Measurements from ENCODE around the gene SHANK2.

Gene SHANK2

DNA sequence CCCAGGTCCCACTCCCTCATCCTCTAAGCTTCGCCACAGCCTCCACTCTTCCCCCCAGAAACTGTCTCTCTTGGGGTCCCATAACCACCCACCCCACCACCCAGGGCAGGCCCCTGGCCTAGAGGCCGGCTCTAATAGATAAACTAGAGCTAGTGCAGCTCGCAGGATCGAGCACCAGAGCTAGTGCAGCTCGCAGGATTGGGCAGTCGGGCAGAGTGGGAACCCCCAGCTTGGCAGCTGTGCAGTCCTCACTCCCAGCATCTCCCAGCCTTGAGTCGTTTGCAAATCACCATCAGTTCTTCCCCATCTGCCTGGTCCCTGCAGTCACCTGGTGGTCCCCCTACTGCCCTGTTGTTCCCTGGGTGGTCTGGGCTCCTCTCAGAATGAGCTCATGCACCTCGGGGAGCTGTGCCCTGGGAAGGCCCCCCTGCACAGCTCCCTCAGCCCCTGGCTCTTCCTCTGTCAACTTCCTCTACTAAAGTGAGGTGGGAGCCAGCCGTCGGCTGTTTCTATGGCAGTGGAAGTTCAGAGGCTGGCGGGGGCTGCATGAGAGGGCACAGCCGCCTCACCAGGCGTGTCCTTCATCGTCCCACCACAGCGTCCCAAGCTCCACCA, 15.5 kb upstream of the SHANK2 start:
- H3K36me3 ChIP-seq (ENCODE audit: control insufficient read depth in 1 of 2, insufficient read depth in 2 of 2, low read length in 2 of 2): no peaks in the 10 kb centered on the region
- H3K27ac ChIP-seq (ENCODE audit: low read length): no peak overlapping the region
- H3K27me3 ChIP-seq (ENCODE audit: low read depth, low read length): no peaks in the 10 kb centered on the region
- no peak overlapping the region for H3K4me3 ChIP-seq (ENCODE audit: low read depth in 1 of 2, low read length in 2 of 2)
- H3K4me1 ChIP-seq (ENCODE audit: control insufficient read depth in 1 of 2, insufficient read depth in 2 of 2, low read length in 2 of 2): peaks cover 0 to 9% of the 10 kb centered on the region in 2 donors
- no peaks in the 10 kb centered on the region for H3K9me3 ChIP-seq (ENCODE audit: control insufficient read depth in 1 of 2, low read length in 2 of 2)

DNA sequence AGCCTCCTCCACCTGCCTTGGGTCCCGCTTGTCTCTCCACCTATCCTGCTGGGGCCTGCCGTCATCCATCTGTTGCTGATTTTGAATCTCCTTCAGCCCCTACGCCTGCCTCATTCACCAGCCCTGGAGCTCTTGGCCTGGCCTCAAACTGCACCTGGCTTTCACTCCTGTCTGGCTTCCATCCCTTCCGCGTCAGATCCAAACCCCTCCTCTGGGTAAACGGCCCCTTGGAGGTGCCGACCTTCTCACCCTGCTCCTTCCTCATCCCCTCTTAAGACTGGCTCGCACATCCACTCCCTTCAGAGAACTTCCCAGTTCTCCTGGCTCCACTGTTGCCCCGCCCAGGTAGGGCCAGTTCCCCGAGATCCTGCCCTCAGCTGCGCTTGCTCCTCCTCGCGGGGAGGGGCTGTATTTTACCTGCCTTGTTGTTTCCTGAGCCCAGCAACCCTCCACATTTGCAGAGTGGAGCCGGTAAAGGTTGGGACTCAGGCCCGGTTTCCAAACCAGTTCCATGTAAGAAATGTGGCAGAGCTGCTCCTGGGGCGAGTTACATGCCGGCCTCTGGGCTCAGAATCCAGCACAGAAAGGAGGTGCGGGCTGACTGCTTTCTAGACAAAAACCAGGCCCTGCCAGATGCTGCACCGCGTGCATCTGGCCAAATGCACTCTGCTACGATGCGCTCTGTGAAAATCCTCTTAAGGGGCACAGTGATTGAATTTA, 13.9 kb upstream of the SHANK2 start:
- Histone ChIP-seq H3K4me1 (ENCODE audit: control insufficient read depth in 1 of 2, insufficient read depth in 2 of 2, low read length in 2 of 2) (peaks cover 0 to 9% of the 10 kb centered on the region in 2 donors), H3K4me3 (ENCODE audit: low read depth in 1 of 2, low read length in 2 of 2) (no peak overlapping the region), H3K27ac (ENCODE audit: low read length) (no peak overlapping the region), H3K36me3 (ENCODE audit: control insufficient read depth in 1 of 2, insufficient read depth in 2 of 2, low read length in 2 of 2) (no peaks in the 10 kb centered on the region), H3K9me3 (ENCODE audit: control insufficient read depth in 1 of 2, low read length in 2 of 2) (no peaks in the 10 kb centered on the region), H3K27me3 (ENCODE audit: low read depth, low read length) (no peaks in the 10 kb centered on the region)

DNA sequence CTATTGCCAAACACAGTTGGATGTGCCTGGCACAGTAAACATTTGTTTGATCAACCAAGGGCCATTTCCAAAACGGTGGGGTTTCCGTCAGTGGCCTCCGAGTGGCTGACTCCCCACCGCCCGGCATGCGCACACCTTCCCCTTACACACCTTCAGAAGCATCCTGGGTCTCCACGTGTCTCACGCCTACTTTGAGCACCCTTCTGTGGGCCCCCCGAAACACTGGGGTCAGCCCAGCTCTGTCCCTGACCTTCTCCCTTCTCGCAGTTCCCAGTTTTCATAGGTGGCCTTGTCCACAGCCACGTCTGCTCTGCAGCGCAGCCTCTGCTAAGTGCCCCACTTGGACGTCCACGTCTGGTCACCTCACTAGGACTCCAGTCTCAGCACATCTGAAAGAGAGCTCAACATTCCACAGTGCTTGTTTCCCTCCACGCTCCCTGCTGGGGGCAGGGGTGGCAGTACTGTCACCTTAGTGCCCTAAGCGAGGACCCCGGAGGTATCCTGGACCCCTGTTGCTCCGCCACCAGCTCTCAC, 13.2 kb upstream of the SHANK2 start:
- H3K27ac ChIP-seq (ENCODE audit: low read length): no peak overlapping the region
- no peak overlapping the region for H3K4me3 ChIP-seq (ENCODE audit: low read depth in 1 of 2, low read length in 2 of 2)
- peaks cover 0 to 9% of the 10 kb centered on the region in 2 donors for H3K4me1 ChIP-seq (ENCODE audit: control insufficient read depth in 1 of 2, insufficient read depth in 2 of 2, low read length in 2 of 2)
- H3K36me3 ChIP-seq (ENCODE audit: control insufficient read depth in 1 of 2, insufficient read depth in 2 of 2, low read length in 2 of 2): no peaks in the 10 kb centered on the region
- H3K27me3 ChIP-seq (ENCODE audit: low read depth, low read length): no peaks in the 10 kb centered on the region
- no peaks in the 10 kb centered on the region for H3K9me3 ChIP-seq (ENCODE audit: control insufficient read depth in 1 of 2, low read length in 2 of 2)

DNA sequence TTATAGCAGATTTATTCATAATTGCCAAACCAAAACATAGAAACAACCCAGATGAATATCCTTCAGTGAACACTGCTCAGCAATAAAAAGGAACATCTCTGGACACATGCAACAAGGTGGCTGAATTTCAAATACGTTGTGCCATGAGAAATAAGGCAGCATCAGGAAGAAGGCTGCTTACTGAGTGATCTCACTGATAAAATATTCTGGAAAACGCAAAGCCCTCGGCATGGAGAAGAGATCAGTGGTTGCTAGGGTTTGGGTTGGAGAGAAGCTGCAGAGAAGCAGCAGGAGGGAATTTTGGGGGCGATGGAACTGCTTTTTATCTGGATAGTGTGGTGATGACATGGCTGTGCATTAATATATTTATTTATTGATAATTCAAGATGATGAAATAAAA, 11.0 kb upstream of the SHANK2 start:
- no peak overlapping the region for H3K4me3 ChIP-seq (ENCODE audit: low read depth in 1 of 2, low read length in 2 of 2)
- no peaks in the 10 kb centered on the region for H3K36me3 ChIP-seq (ENCODE audit: control insufficient read depth in 1 of 2, insufficient read depth in 2 of 2, low read length in 2 of 2)
- peaks cover 0 to 9% of the 10 kb centered on the region in 2 donors for H3K4me1 ChIP-seq (ENCODE audit: control insufficient read depth in 1 of 2, insufficient read depth in 2 of 2, low read length in 2 of 2)
- peaks cover 0 to 1% of the 10 kb centered on the region in 2 donors for H3K9me3 ChIP-seq (ENCODE audit: control insufficient read depth in 1 of 2, low read length in 2 of 2)
- no peaks in the 10 kb centered on the region for H3K27me3 ChIP-seq (ENCODE audit: low read depth, low read length)
- no peak overlapping the region for H3K27ac ChIP-seq (ENCODE audit: low read length)

DNA sequence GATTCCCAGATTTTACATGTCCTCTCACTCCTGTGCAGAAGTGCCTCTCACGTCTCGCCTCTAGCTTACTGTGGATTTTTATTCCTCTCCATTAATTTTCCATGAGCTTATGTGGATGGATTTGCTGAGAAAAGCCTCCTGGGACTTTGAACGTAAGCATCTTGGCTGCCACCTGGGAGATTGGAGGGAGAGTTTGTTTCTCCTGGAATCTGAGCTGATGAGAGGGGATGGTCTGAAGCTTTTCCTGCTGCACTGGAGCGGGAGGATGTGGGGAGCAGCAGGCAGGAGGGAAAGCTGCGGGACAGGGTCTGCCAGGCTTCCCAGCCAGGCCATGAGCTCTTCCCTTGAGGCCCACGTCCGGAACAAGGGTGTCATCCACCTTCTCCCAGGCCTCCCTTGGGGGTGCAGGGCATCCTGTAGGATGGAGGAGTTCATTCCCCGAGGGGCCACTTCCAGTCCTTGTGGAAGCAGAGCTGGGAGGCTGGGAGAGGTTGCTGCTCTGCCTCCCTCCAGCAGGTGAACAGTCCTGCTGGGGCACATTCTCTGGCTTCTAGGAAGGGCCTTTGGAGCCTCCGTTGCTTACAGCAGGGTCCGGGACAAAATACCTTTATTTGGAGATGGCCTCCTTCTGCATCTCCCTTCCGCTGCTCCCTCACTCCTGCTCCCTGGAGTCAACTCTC, 3.6 kb upstream of the SHANK2 start:
- no peak overlapping the region for H3K27ac ChIP-seq (ENCODE audit: low read length)
- no peaks in the 10 kb centered on the region for H3K36me3 ChIP-seq (ENCODE audit: control insufficient read depth in 1 of 2, insufficient read depth in 2 of 2, low read length in 2 of 2)
- no peak overlapping the region for H3K4me3 ChIP-seq (ENCODE audit: low read depth in 1 of 2, low read length in 2 of 2)
- H3K9me3 ChIP-seq (ENCODE audit: control insufficient read depth in 1 of 2, low read length in 2 of 2): peaks cover 0 to 3% of the 10 kb centered on the region in 2 donors
- peaks cover 0 to 25% of the 10 kb centered on the region in 2 donors for H3K4me1 ChIP-seq (ENCODE audit: control insufficient read depth in 1 of 2, insufficient read depth in 2 of 2, low read length in 2 of 2)
- H3K27me3 ChIP-seq (ENCODE audit: low read depth, low read length): no peaks in the 10 kb centered on the region

DNA sequence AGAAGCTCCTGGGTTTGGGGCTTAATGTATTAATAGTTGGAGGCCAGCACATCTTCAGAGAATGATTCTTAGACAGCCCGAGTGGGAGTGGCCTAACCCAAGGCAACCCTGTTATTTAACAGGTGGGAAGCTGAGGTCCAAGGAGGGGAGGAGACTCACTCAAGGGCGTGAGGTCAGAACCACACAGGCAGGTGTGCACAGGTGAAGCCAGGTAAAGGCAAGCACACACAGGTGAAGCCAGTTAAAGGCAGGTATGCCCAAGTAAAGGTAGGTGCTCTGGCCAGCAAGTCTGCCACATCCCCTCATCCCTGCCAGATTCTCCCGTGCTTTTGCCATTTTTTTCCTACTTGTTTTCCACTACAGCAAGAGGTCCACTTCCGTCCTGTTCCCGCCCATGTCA, 2.9 kb upstream of the SHANK2 start:
- Histone ChIP-seq H3K36me3 (ENCODE audit: control insufficient read depth in 1 of 2, insufficient read depth in 2 of 2, low read length in 2 of 2) (no peaks in the 10 kb centered on the region), H3K4me1 (ENCODE audit: control insufficient read depth in 1 of 2, insufficient read depth in 2 of 2, low read length in 2 of 2) (peaks cover 0 to 27% of the 10 kb centered on the region in 2 donors), H3K4me3 (ENCODE audit: low read depth in 1 of 2, low read length in 2 of 2) (no peak overlapping the region), H3K27ac (ENCODE audit: low read length) (no peak overlapping the region), H3K9me3 (ENCODE audit: control insufficient read depth in 1 of 2, low read length in 2 of 2) (peaks cover 0 to 3% of the 10 kb centered on the region in 2 donors), H3K27me3 (ENCODE audit: low read depth, low read length) (peaks cover 6% of the 10 kb centered on the region)

DNA sequence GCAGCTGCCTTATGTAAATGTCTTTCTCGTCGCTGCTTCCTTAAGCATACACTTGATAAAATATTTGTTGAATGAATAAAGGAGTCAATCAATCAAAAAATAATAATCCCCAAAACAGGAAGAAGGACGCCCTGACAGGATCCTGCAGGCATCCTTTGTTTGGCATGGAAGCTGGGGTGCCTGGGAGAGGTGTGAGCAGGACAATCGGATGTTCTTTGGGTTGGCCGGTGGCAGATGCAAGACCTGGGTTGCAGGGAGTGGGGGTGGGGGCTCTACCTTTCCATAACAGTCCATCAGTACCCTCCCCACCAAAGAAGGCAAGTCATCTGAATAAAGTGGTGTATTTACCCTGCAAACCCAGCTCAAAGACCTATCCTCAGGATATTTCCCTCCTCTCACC, 1.4 kb upstream of the SHANK2 start:
- Histone ChIP-seq H3K27me3 (ENCODE audit: low read depth, low read length) (peaks cover 12% of the 10 kb centered on the region), H3K4me1 (ENCODE audit: control insufficient read depth in 1 of 2, insufficient read depth in 2 of 2, low read length in 2 of 2) (peaks cover 0 to 27% of the 10 kb centered on the region in 2 donors), H3K9me3 (ENCODE audit: control insufficient read depth in 1 of 2, low read length in 2 of 2) (peaks cover 0 to 3% of the 10 kb centered on the region in 2 donors), H3K27ac (ENCODE audit: low read length) (no peak overlapping the region), H3K4me3 (ENCODE audit: low read depth in 1 of 2, low read length in 2 of 2) (no peak overlapping the region), H3K36me3 (ENCODE audit: control insufficient read depth in 1 of 2, insufficient read depth in 2 of 2, low read length in 2 of 2) (no peaks in the 10 kb centered on the region)

DNA sequence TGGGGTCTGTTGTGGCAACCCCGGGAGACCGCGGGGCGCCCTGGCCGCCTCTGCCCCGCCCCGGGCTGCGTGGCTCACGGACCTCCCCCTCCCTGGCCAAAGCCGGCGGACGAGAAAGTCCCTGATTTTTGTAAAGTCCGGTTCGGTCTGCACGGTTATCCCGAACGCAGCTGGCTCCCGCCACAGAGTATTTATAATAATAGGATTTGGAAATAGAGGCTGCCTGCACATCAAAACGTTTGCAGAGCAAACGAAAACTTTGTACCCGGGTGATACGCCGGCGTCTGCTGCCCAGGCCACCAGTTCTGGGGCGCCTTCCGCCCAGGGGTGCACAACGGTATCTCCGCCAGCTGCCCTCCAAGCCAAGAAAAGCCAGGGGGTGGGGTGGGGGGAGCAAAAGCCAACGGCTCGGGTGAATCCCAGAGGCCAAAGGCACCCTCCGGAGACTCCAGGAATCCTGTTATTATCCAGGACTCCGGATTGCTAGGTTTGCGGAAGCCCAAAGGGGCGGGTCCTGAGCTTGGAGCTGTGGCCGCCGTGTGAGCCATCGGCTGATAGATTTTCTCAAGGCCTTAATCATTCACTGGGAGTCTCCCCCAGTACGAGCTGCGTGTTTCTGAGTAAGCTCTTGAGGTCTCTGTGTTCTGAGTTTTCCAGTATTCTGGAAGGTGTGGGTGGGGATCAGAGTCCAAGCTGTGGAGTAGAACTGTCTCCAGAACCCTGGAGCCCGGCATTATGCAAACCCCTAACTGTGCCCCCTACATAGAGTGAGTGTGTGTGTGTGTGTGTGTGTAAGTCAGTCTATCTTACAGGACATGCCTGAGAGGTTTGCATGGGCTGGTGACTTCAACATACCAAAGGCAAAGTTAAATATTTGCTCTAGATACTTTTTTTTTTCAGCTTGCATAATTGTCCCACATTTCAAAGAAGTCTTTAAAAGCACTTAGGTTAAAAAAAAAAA, 673 bp upstream of the SHANK2 start:
- Histone ChIP-seq H3K36me3 (ENCODE audit: control insufficient read depth in 1 of 2, insufficient read depth in 2 of 2, low read length in 2 of 2) (no peaks in the 10 kb centered on the region), H3K27ac (ENCODE audit: low read length) (no peak overlapping the region), H3K27me3 (ENCODE audit: low read depth, low read length) (peaks cover 12% of the 10 kb centered on the region), H3K9me3 (ENCODE audit: control insufficient read depth in 1 of 2, low read length in 2 of 2) (no peaks in the 10 kb centered on the region), H3K4me1 (ENCODE audit: control insufficient read depth in 1 of 2, insufficient read depth in 2 of 2, low read length in 2 of 2) (peaks cover 0 to 27% of the 10 kb centered on the region in 2 donors), H3K4me3 (ENCODE audit: low read depth in 1 of 2, low read length in 2 of 2) (peak overlapping the region; percentile 50 to 65)

DNA sequence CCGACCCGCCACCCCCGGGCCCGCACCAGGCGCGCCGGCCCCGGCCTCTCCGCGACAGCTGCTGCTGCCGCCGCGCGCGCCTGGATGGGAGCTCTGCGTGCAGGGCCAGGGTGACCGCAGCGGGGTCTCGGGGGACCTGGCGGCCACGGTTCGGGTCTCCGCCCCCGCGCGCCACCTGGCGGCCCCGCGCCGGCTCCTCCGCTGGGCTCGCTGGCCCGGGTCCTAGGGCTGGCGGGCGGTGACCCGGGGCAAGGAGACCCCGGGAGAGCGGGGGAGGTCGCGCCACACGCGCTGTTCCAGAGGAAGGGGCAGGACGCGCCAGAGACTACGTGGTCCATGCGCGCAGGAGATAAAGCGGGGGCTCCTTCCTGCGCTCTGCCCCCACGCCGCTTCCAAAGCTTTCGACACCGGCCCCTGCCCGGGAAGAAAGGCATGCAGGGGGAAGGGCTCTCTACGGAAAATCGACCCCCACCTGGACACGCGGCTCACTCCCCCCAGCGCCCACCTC, 562 bp downstream of the SHANK2 start:
- Histone ChIP-seq H3K4me3 (ENCODE audit: low read depth in 1 of 2, low read length in 2 of 2) (peak overlapping the region; percentile 42 to 65), H3K36me3 (ENCODE audit: control insufficient read depth in 1 of 2, insufficient read depth in 2 of 2, low read length in 2 of 2) (no peaks in the 10 kb centered on the region), H3K4me1 (ENCODE audit: control insufficient read depth in 1 of 2, insufficient read depth in 2 of 2, low read length in 2 of 2) (peaks cover 0 to 27% of the 10 kb centered on the region in 2 donors), H3K27ac (ENCODE audit: low read length) (no peak overlapping the region), H3K9me3 (ENCODE audit: control insufficient read depth in 1 of 2, low read length in 2 of 2) (no peaks in the 10 kb centered on the region), H3K27me3 (ENCODE audit: low read depth, low read length) (peaks cover 12% of the 10 kb centered on the region)

DNA sequence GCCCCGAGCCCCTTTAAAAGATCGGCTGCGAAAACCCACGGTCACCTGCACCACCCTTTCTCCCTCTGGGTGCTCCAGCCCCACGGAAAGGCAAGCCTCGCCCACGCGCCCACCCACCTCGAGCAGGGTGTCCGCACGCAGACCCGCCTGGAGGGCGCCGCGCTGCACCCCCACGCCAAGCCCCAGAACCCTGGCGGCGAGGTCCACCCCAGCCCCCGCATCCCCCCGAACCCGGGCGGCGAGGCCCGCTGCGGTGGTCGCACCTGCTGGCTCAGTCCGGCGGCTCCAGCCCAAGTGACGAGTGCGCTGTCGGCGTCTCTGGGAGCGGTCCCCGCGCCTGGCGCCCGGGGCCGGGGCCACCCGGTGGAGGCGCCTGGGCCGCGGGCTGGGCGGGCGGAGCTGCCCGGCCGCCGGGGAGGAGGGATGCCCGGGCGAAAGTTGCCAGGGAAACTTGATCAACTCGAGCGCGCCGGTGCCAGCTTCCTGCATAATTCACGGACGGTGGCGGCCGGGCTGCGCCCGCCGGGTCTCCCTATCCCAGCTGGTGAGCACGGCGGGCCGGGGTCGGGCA, 1.1 kb downstream of the SHANK2 start:
- H3K4me1 ChIP-seq (ENCODE audit: control insufficient read depth in 1 of 2, insufficient read depth in 2 of 2, low read length in 2 of 2): peaks cover 0 to 27% of the 10 kb centered on the region in 2 donors
- peaks cover 12% of the 10 kb centered on the region for H3K27me3 ChIP-seq (ENCODE audit: low read depth, low read length)
- peak overlapping the region in 1 of 2 donors; percentile 33 for H3K4me3 ChIP-seq (ENCODE audit: low read depth in 1 of 2, low read length in 2 of 2)
- no peak overlapping the region for H3K27ac ChIP-seq (ENCODE audit: low read length)
- H3K36me3 ChIP-seq (ENCODE audit: control insufficient read depth in 1 of 2, insufficient read depth in 2 of 2, low read length in 2 of 2): no peaks in the 10 kb centered on the region
- H3K9me3 ChIP-seq (ENCODE audit: control insufficient read depth in 1 of 2, low read length in 2 of 2): no peaks in the 10 kb centered on the region
